Neuronal stem cell (in vitro differentiated cells): ENCODE data around the gene PDE11A.

ENCODE experiments used
- DNase-seq: peaks from one replicate; pipeline ENCODE4 v3.0.0-alpha.2; 2013; ENCODE audit warnings: low spot score
- H2AFZ ChIP-seq: one replicate; pipeline ENCODE4 v1.6.1; 2013; ENCODE audit warnings: mild to moderate bottlenecking, low read length, inconsistent platforms
- H2AK5ac ChIP-seq: 2 replicates; pipeline ENCODE4 v1.6.1; 2013; ENCODE audit warnings: low read depth, mild to moderate bottlenecking, inconsistent platforms, low read length, moderate library complexity, mixed read lengths
- H2BK120ac ChIP-seq: 2 replicates; pipeline ENCODE4 v1.6.1; 2013; ENCODE audit warnings: low read depth, mild to moderate bottlenecking, inconsistent platforms, low read length, moderate library complexity, mixed read lengths
- H2BK12ac ChIP-seq: one replicate; pipeline ENCODE4 v1.6.1; 2013; ENCODE audit warnings: low read length, inconsistent platforms
- H2BK15ac ChIP-seq: 2 replicates; pipeline ENCODE4 v1.6.1; 2013; ENCODE audit warnings: mild to moderate bottlenecking, low read length, inconsistent platforms, mixed read lengths
- H2BK5ac ChIP-seq: one replicate; pipeline ENCODE4 v1.6.1; 2013; ENCODE audit warnings: inconsistent platforms, mild to moderate bottlenecking, low read length, moderate library complexity
- H3K14ac ChIP-seq: one replicate; pipeline ENCODE4 v1.6.1; 2013; ENCODE audit warnings: low read length, inconsistent platforms
- H3K18ac ChIP-seq: 2 replicates; pipeline ENCODE4 v1.6.1; 2013; ENCODE audit warnings: low read length, inconsistent platforms
- H3K23ac ChIP-seq: 2 replicates; pipeline ENCODE4 v1.6.1; 2013; ENCODE audit warnings: low read depth, mild to moderate bottlenecking, mixed read lengths, low read length, inconsistent platforms; ENCODE audit not compliant: poor library complexity
- H3K27ac ChIP-seq: replicated peaks from 3 replicates; pipeline ENCODE4 v1.5.1; 2013; ENCODE audit warnings: low read length, inconsistent platforms
- H3K27me3 ChIP-seq, 3 experiments: 2 replicates each; pipeline ENCODE4 v1.6.1; 2013; ENCODE audit warnings: low read length in 3 of 3, mild to moderate bottlenecking in 2 of 3, inconsistent platforms in 1 of 3, low read depth in 1 of 3, mixed read lengths in 1 of 3, moderate library complexity in 1 of 3; ENCODE audit not compliant: control insufficient read depth in 3 of 3, insufficient read depth in 3 of 3
- H3K36me3 ChIP-seq, 2 donors: replicated peaks in 1 of 2; 2 replicates each; pipeline ENCODE4 v1.6.1; 2013; ENCODE audit warnings: low read length in 2 of 2; ENCODE audit not compliant: control insufficient read depth in 2 of 2, insufficient read depth in 2 of 2
- H3K4ac ChIP-seq: 2 replicates; pipeline ENCODE4 v1.6.1; 2013; ENCODE audit warnings: inconsistent platforms, mild to moderate bottlenecking, low read length, moderate library complexity
- H3K4me1 ChIP-seq, 2 donors: 1 replicate in 1 of 2; 2 replicates in 1 of 2; pipeline ENCODE4 v1.6.1; 2013; ENCODE audit warnings: low read length in 2 of 2, low read depth in 1 of 2; ENCODE audit not compliant: control insufficient read depth in 2 of 2, insufficient read depth in 1 of 2
- H3K4me2 ChIP-seq: one replicate; pipeline ENCODE4 v1.6.1; 2013; ENCODE audit warnings: mild to moderate bottlenecking, low read length, inconsistent platforms; ENCODE audit not compliant: insufficient read depth, poor library complexity, severe bottlenecking
- H3K4me3 ChIP-seq, 2 donors: 2 replicates each; pipeline ENCODE4 v1.5.1; 2013; ENCODE audit warnings: low read length in 2 of 2, mild to moderate bottlenecking in 2 of 2, inconsistent platforms in 1 of 2, moderate library complexity in 1 of 2
- H3K79me1 ChIP-seq: one replicate; pipeline ENCODE4 v1.6.1; 2013; ENCODE audit warnings: low read depth, mild to moderate bottlenecking, inconsistent platforms, low read length, moderate library complexity
- H3K9ac ChIP-seq: one replicate; pipeline ENCODE4 v1.6.1; 2013; ENCODE audit warnings: mild to moderate bottlenecking, low read depth, low read length, inconsistent platforms; ENCODE audit not compliant: poor library complexity
- H3K9me3 ChIP-seq, 2 donors: replicated peaks in 1 of 2; 2 replicates each; pipeline versions ENCODE3 to v1.6.1; 2013; ENCODE audit warnings: low read length in 2 of 2, mild to moderate bottlenecking in 2 of 2, inconsistent platforms in 1 of 2, low read depth in 1 of 2, mixed read lengths in 1 of 2, moderate library complexity in 1 of 2; ENCODE audit not compliant: control insufficient read depth in 2 of 2, insufficient read depth in 1 of 2
- H4K8ac ChIP-seq: one replicate; pipeline ENCODE4 v1.6.1; 2013; ENCODE audit warnings: low read depth, mild to moderate bottlenecking, inconsistent platforms, low read length, moderate library complexity
- H4K91ac ChIP-seq: one replicate; pipeline ENCODE4 v1.6.1; 2013; ENCODE audit warnings: low read length, low read depth, mild to moderate bottlenecking, inconsistent platforms; ENCODE audit not compliant: poor library complexity
- WGBS, 2 donors: extraction: QIAGEN DNeasy Blood & Tissue Kit; methylation state at CpG; one replicate each; pipeline ENCODE4 v1.1.7; 2013; ENCODE audit warnings: missing lambda C conversion rate in 2 of 2, mixed read lengths in 1 of 2; ENCODE audit not compliant: insufficient read length in 2 of 2, insufficient replicate concordance in 1 of 2; ENCODE audit errors: extremely low coverage in 2 of 2; 5-methylcytosine and 5-hydroxymethylcytosine counted together

PDE11A gene

DNA sequence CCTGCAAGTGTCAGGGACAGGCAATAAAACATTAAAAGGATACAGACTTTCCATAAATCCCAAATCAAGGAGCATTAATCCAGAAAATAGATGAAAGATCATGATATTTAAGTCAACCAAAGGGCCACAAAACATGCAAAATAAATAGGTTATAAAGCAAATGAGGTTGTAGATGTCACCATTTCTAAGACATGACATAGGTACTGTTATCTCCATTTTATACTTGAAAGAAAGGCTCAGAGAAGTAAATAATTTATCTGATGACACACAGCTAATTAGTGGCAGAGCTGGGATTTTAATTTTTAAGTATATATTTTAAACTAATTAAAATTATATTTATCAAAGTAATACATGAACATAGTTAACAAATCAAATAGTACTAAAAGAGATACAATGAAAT lies 378.2 kb downstream of the PDE11A start:
- H3K27me3 ChIP-seq: no peaks in the 10 kb centered on the region

DNA sequence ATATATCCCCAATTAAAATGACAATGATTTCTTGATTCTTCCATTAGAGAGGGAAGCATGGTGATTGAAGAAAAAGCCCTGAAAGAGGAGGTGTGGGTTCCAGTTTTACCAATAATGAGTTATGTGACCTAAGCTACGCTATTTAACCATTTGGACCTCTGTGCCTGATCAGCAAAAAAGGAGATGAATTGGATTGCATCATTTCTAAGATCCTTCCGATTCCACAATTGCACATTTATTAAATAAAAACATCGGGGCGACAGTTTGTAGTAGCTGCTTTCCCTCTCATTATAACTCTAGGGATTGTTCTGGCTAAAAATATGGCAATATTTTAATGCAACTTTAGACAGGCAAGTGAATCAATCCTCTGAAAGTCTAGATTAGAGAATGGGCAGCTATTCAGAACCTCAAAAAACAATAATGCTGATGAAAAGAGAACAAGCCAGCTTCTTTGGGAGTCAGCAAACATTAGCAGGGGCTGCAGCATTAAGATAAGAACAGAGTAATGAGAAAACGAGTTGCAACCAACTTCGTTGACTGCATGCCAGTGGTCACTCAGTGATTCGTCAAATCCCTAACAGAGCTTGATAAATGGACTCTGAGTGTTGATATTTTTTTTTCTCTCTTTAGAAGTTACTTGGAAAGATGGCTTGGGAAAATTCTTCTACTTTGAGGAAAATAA lies 378.8 kb downstream of the PDE11A start:
- H3K27ac ChIP-seq: no peak overlapping the region
- H3K36me3 ChIP-seq: no peaks in the 10 kb centered on the region
- no peak overlapping the region for H2BK12ac ChIP-seq
- no peaks in the 10 kb centered on the region for H3K79me1 ChIP-seq
- H3K4me1 ChIP-seq: peaks cover 0 to 8% of the 10 kb centered on the region in 2 donors
- no peaks in the 10 kb centered on the region for H3K27me3 ChIP-seq
- DNase-seq: no peak
- H3K4me3 ChIP-seq: no peak overlapping the region
- no peak overlapping the region for H3K14ac ChIP-seq
- no peak overlapping the region for H2BK15ac ChIP-seq
- H2BK5ac ChIP-seq: no peak overlapping the region
- no peak overlapping the region for H3K23ac ChIP-seq
- H3K9ac ChIP-seq: no peak overlapping the region
- H2AK5ac ChIP-seq: no peak overlapping the region
- no peak overlapping the region for H3K4ac ChIP-seq
- no peak overlapping the region for H4K91ac ChIP-seq
- H2AFZ ChIP-seq: no peak overlapping the region
- WGBS, 2 donors: no CpG with 5 or more reads among the region's 7 CpGs
- no peaks in the 10 kb centered on the region for H3K9me3 ChIP-seq
- H2BK120ac ChIP-seq: no peak overlapping the region
- H3K4me2 ChIP-seq: no peak overlapping the region
- no peak overlapping the region for H4K8ac ChIP-seq
- H3K18ac ChIP-seq: no peak overlapping the region

More for the DNA sequence above, 378.2 kb downstream of the PDE11A start:
- Histone ChIP-seq H2AK5ac (no peak overlapping the region), H3K14ac (no peak overlapping the region), H3K23ac (no peak overlapping the region), H3K79me1 (no peaks in the 10 kb centered on the region), H2BK5ac (no peak overlapping the region), H2BK15ac (no peak overlapping the region), H2BK120ac (no peak overlapping the region), H2BK12ac (no peak overlapping the region), H3K27ac (no peak overlapping the region), H2AFZ (no peak overlapping the region), H4K8ac (no peak overlapping the region), H4K91ac (no peak overlapping the region), H3K9ac (no peak overlapping the region), H3K9me3 (no peaks in the 10 kb centered on the region), H3K36me3 (no peaks in the 10 kb centered on the region), H3K4me3 (no peak overlapping the region), H3K4ac (no peak overlapping the region), H3K4me1 (peaks cover 0 to 8% of the 10 kb centered on the region in 2 donors), H3K4me2 (no peak overlapping the region), H3K18ac (no peak overlapping the region)
- DNase-seq: no peak

DNA sequence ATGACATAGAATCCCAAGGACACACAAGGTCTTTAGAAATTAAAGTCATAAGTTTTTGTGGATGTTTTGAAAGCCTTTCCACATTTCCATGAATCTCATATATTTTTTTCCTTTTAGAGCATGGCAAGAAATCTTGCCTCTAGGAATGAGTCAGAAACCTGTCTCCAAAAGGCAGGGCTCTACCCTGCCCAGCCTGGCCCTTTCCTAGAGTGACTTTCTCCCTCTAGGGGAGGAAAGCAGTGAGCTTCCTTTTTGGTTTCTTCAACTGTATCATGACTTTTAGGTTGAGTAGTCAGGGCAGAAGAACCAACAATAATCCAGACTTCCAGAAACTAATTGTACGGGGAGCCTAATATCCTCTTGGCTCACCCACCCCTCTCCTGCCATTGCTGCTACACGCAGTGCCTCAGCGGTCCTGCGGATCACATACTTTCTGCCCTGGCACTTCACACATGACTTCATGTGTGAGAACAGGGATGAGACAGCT lies 379.8 kb downstream of the PDE11A start:
- H4K8ac ChIP-seq: no peak overlapping the region
- H3K36me3 ChIP-seq: no peaks in the 10 kb centered on the region
- no peak overlapping the region for H2BK5ac ChIP-seq
- no peak overlapping the region for H3K14ac ChIP-seq
- no peaks in the 10 kb centered on the region for H3K9me3 ChIP-seq
- H3K18ac ChIP-seq: no peak overlapping the region
- no peak for DNase-seq
- no peak overlapping the region for H2AK5ac ChIP-seq
- H2BK12ac ChIP-seq: no peak overlapping the region
- no peak overlapping the region for H3K4me3 ChIP-seq
- no peak overlapping the region for H2BK120ac ChIP-seq
- H3K27me3 ChIP-seq: no peaks in the 10 kb centered on the region
- H3K4ac ChIP-seq: no peak overlapping the region
- H3K9ac ChIP-seq: no peak overlapping the region
- H3K79me1 ChIP-seq: no peaks in the 10 kb centered on the region
- no CpG with 5 or more reads among the region's 4 CpGs for WGBS, 2 donors
- peak overlapping the region; percentile 23 for H2AFZ ChIP-seq
- H3K4me1 ChIP-seq: peaks cover 0 to 7% of the 10 kb centered on the region in 2 donors
- no peak overlapping the region for H2BK15ac ChIP-seq
- H3K23ac ChIP-seq: no peak overlapping the region
- no peak overlapping the region for H3K4me2 ChIP-seq
- H4K91ac ChIP-seq: no peak overlapping the region
- no peak overlapping the region for H3K27ac ChIP-seq

DNA sequence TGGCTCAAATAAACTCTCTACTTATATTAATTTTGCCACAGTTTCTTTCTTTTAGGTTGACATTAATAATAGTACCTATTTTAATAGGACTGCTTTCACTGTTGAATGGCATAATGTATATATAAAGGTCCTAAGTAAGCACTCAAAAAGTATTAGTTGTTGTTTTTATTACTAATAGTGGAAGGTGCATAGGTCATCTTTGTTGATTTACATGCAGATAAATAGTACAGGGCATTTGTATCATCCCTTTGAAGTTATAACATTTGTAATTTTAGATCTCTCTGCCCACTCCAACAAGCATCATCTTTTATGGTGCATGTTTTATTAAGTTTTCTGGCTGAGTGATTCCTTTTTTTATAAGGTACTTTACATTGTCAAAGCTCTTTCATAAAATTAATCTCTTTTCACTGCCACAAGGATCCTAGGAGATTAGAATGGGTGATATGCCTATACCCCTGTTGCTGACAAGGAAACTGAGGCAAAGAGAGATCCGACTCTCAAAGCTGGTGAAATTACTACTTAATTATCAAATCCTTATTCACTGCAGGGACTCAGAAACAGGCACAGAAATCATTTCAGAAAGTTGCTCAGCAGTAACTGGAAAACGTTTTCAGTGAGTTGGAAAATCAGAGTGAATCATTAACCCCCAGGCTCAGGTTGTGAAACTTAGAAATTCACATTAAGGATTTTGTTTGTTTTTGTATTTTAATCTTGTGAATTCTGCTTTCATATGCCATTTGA lies 380.4 kb downstream of the PDE11A start:
- Histone ChIP-seq H3K27ac (no peak overlapping the region), H3K4me1 (peaks cover 0 to 6% of the 10 kb centered on the region in 2 donors), H3K79me1 (no peaks in the 10 kb centered on the region), H3K4me2 (no peak overlapping the region), H4K8ac (no peak overlapping the region), H3K4ac (no peak overlapping the region), H4K91ac (no peak overlapping the region), H2AK5ac (no peak overlapping the region), H3K18ac (no peak overlapping the region), H3K14ac (no peak overlapping the region), H3K9me3 (no peaks in the 10 kb centered on the region), H3K9ac (no peak overlapping the region), H2BK5ac (no peak overlapping the region), H3K27me3 (no peaks in the 10 kb centered on the region), H3K36me3 (no peaks in the 10 kb centered on the region), H2BK15ac (no peak overlapping the region), H3K23ac (no peak overlapping the region), H3K4me3 (no peak overlapping the region), H2BK120ac (no peak overlapping the region), H2AFZ (no peak overlapping the region), H2BK12ac (no peak overlapping the region)
- WGBS, 2 donors: no CpG with 5 or more reads among the region's 2 CpGs
- DNase-seq: no peak
